HL-60 (cell line): ENCODE measurements around the gene KCNK15.
A peak's percentile ranks its signal among the peaks of the same experiment; 100 is the strongest.
"Not testable (repeated sequence)": the region's sequence is repeated elsewhere in the genome, so short reads cannot be mapped to it uniquely, and the experiment has no call there.

ENCODE experiments used
- DNase-seq, 2 experiments: peaks; one replicate each; pipeline ENCODE4 v3.0.0-alpha.2; 2010 to 2020; ENCODE audit warnings: low read depth in 1 of 2, low spot score in 1 of 2
- H3K27ac ChIP-seq: fragments of 250-450 bp; sonication (Bioruptor Pico); replicated peaks from 2 replicates; pipeline ENCODE4 v1.5.1; 2020; ENCODE audit warnings: mild to moderate bottlenecking, moderate library complexity
- H3K27me3 ChIP-seq: fragments of 250-450 bp; sonication (Bioruptor Pico); 2 replicates; pipeline ENCODE4 v1.5.1; 2021; ENCODE audit warnings: mild to moderate bottlenecking, moderate library complexity; ENCODE audit not compliant: insufficient read depth, poor library complexity, severe bottlenecking
- H3K4me3 ChIP-seq: replicated peaks from 2 replicates; pipeline ENCODE4 v1.5.1; 2011; ENCODE audit warnings: mild to moderate bottlenecking, control low read depth, low read length; ENCODE audit not compliant: insufficient read depth
- CTCF ChIP-seq: IDR thresholded peaks from one replicate; pipeline ENCODE4 v1.5.1; 2011; ENCODE audit warnings: low read length, control low read depth, inconsistent platforms; ENCODE audit not compliant: insufficient read depth
- GABPA ChIP-seq: IDR thresholded peaks from 2 replicates; pipeline ENCODE4 v1.6.1; 2012; ENCODE audit warnings: low read depth
- POLR2AphosphoS5 ChIP-seq: IDR thresholded peaks from 2 replicates; pipeline ENCODE4 v1.6.1; 2012; ENCODE audit warnings: low read depth
- REST ChIP-seq: IDR thresholded peaks from 2 replicates; pipeline ENCODE4 v1.6.1; 2012; ENCODE audit warnings: low read depth; ENCODE audit not compliant: insufficient replicate concordance
- SPI1 ChIP-seq: IDR thresholded peaks from 2 replicates; pipeline ENCODE4 v1.6.1; 2012; ENCODE audit warnings: low read depth, mild to moderate bottlenecking, borderline replicate concordance
- long read RNA-seq: library from polyadenylated mRNA; unstranded; transcript quantifications from one replicate; pipeline ENCODE4 v2.0.0, GENCODE V29; 2020

KCNK15 gene
- long read RNA-seq = 0 reads

GRCh38 chr20:44745598-44746366 is at the start of gene KCNK15:
Gene KCNK15 (plus strand): TSS chr20:44745865. CDS start chr20:44745911, 46 bp downstream.
- TF ChIP-seq GABPA (no peak), CTCF (no peak), POLR2AphosphoS5 (no peak), SPI1 (no peak), REST (no peak)
- peak; percentile 26 to 34 for DNase-seq
- H3K4me3 ChIP-seq = peak within 1 kb of the TSS; percentile 31

GRCh38 chr20:44696315-44696714 is 49.4 kb upstream of the KCNK15 start:
- TF ChIP-seq SPI1 = no peak
- TF ChIP-seq CTCF = no peak
- TF ChIP-seq REST = no peak
- no peak for TF ChIP-seq GABPA
- no peak for TF ChIP-seq POLR2AphosphoS5
- DNase-seq = no peak
- no peaks in the 10 kb centered on the region for H3K27me3 ChIP-seq
- H3K27ac ChIP-seq = no peak overlapping the region
- H3K4me3 ChIP-seq = no peak overlapping the region

More at GRCh38 chr20:44745598-44746366, at the start of gene KCNK15:
- peaks cover 12% of the 10 kb centered on the region for H3K27me3 ChIP-seq
- no peak within 1 kb of the TSS for H3K27ac ChIP-seq

GRCh38 chr20:44697041-44697440 is 48.6 kb upstream of the KCNK15 start:
- DNase-seq, H3K4me3 ChIP-seq, H3K27me3 ChIP-seq, H3K27ac ChIP-seq: not testable (repeated sequence)

- no peak for DNase-seq
- TF ChIP-seq REST (no peak), GABPA (no peak), SPI1 (no peak), CTCF (no peak), POLR2AphosphoS5 (no peak)
- H3K27me3 ChIP-seq = no peaks in the 10 kb centered on the region
- H3K4me3 ChIP-seq = no peak overlapping the region
- no peak overlapping the region for H3K27ac ChIP-seq
Observed at GRCh38 chr20:44698351-44698750, 47.3 kb upstream of the KCNK15 start.
